ENCODE data around the gene TMEM184C. TPM values are rescaled to one million over a fixed set of nuclear protein-coding genes. Genes with fewer than 3 reads are reported as not detected.

Gene TMEM184C
- total and polyA plus RNA-seq, 8 donors = 5.1 to 31.8 (median 9.7) TPM

DNA sequence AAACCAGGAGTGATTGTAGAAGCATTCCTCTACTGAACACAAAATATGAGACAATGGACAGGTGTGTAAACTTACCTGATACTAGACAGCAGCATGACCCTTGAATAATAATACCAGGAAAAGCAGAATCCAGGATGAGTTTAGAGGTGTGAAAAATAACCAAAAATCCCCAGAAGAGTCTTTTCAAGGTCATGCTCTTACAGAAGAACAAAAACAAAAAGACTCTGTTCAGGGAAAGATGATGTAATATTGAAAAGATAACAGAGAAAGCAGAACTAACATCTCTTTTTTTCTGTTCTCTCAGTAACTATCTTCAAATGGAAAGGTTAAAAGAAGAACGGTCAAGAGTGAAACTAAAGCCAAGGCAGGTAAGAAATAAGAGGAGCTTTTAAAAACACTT lies 100.7 kb downstream of the TMEM184C start:
- TF ChIP-seq, protein P1, sequence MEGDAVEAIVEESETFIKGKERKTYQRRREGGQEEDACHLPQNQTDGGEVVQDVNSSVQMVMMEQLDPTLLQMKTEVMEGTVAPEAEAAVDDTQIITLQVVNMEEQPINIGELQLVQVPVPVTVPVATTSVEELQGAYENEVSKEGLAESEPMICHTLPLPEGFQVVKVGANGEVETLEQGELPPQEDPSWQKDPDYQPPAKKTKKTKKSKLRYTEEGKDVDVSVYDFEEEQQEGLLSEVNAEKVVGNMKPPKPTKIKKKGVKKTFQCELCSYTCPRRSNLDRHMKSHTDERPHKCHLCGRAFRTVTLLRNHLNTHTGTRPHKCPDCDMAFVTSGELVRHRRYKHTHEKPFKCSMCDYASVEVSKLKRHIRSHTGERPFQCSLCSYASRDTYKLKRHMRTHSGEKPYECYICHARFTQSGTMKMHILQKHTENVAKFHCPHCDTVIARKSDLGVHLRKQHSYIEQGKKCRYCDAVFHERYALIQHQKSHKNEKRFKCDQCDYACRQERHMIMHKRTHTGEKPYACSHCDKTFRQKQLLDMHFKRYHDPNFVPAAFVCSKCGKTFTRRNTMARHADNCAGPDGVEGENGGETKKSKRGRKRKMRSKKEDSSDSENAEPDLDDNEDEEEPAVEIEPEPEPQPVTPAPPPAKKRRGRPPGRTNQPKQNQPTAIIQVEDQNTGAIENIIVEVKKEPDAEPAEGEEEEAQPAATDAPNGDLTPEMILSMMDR (IDR thresholded peaks at IDR 0.05) = no peak
- H3K27ac ChIP-seq = no peak overlapping the region
- H3K27me3 ChIP-seq = no peaks in the 10 kb centered on the region
- no peaks in the 10 kb centered on the region for H3K9me3 ChIP-seq
- no peak for DNase-seq
- WGBS, 5 donors = 56 to 83% (median 72%) methylated on average over 1 of the region's 1 CpG
- intact Hi-C loops (cut with DNase I; ENCODE audit: low total_unique reads) = loop anchor here (10.0 kb wide), 1 partner anchor 57 kb away; no protein-coding TSS in a partner anchor
- no peak overlapping the region for H3K4me3 ChIP-seq
- no peaks in the 10 kb centered on the region for H3K36me3 ChIP-seq
- peaks cover 0 to 14% (median 5%) of the 10 kb centered on the region in 4 donors for H3K4me1 ChIP-seq

Other genes starting within 250 kb of the TMEM184C start
- gene EDNRA, start 136.3 kb upstream of the TMEM184C start, total RNA-seq = 10 to 100 TPM in 2 of 5 donors, 1 to 10 TPM in 1, under 1 TPM in 1, not detected in 1; 0.58 to 24.6 (median 12.3) TPM
- 1 to 10 TPM in 2 of 3 donors, under 1 TPM in 1; 0.76 to 4.1 (median 1.6) TPM for gene EDNRA, start 136.3 kb upstream of the TMEM184C start, polyA plus RNA-seq
- 10 to 100 TPM in 3 of 5 donors, 1 to 10 TPM in 2; 5.8 to 23.9 (median 15.9) TPM for gene PRMT9, start 66.8 kb downstream of the TMEM184C start, total RNA-seq
- gene PRMT9, start 66.8 kb downstream of the TMEM184C start, polyA plus RNA-seq = 1 to 10 TPM; 2.4 to 3.7 (median 2.4) TPM
- gene ARHGAP10, start 114.7 kb downstream of the TMEM184C start, total RNA-seq = 100 to 1,000 TPM in 1 of 5 donors, 10 to 100 TPM in 4; 36.1 to 117 (median 51.9) TPM
- gene ARHGAP10, start 114.7 kb downstream of the TMEM184C start, polyA plus RNA-seq = 10 to 100 TPM; 18.1 to 27.2 (median 22.0) TPM

Data from stomach (tissue), 9 donors.